ENCODE results near the gene FIBCD1.

Gene FIBCD1

GRCh38 chr9:130895481-130896232 is 43.4 kb downstream of the FIBCD1 start:
- no peak for DNase-seq (ENCODE audit: low read depth, low spot score)

GRCh38 chr9:130895038-130895437 is 44.0 kb downstream of the FIBCD1 start:
- DNase-seq (ENCODE audit: low read depth, low spot score): no peak

GRCh38 chr9:130894546-130894945 is 44.5 kb downstream of the FIBCD1 start:
- DNase-seq (ENCODE audit: low read depth, low spot score): no peak

GRCh38 chr9:130893341-130894101 is 45.5 kb downstream of the FIBCD1 start:
- DNase-seq (ENCODE audit: low read depth, low spot score): no peak

- DNase-seq (ENCODE audit: low read depth, low spot score): no peak
These were observed 46.4 kb downstream of the FIBCD1 start for GRCh38 chr9:130892477-130893304.

- DNase-seq (ENCODE audit: low read depth, low spot score): no peak
These were observed 47.2 kb downstream of the FIBCD1 start for GRCh38 chr9:130891688-130892476.

GRCh38 chr9:130890870-130891687 is 48.0 kb downstream of the FIBCD1 start:
- no peak for DNase-seq (ENCODE audit: low read depth, low spot score)

- DNase-seq (ENCODE audit: low read depth, low spot score): no peak
These were observed 48.9 kb downstream of the FIBCD1 start for GRCh38 chr9:130890124-130890523.

GRCh38 chr9:130888146-130888885 is 50.7 kb downstream of the FIBCD1 start:
- no peak for DNase-seq (ENCODE audit: low read depth, low spot score)

- DNase-seq (ENCODE audit: low read depth, low spot score): no peak
These were observed 51.4 kb downstream of the FIBCD1 start for GRCh38 chr9:130887494-130888144.

GRCh38 chr9:130886981-130887380 is 52.1 kb downstream of the FIBCD1 start:
- DNase-seq (ENCODE audit: low read depth, low spot score): no peak

GRCh38 chr9:130885484-130886375 is 53.3 kb downstream of the FIBCD1 start:
- no peak for DNase-seq (ENCODE audit: low read depth, low spot score)

GRCh38 chr9:130884542-130885483 is 54.2 kb downstream of the FIBCD1 start:
- DNase-seq (ENCODE audit: low read depth, low spot score): no peak

GRCh38 chr9:130884111-130884531 is 54.9 kb downstream of the FIBCD1 start:
- DNase-seq (ENCODE audit: low read depth, low spot score): no peak

GRCh38 chr9:130883479-130883878 is 55.6 kb downstream of the FIBCD1 start:
- no peak for DNase-seq (ENCODE audit: low read depth, low spot score)

GRCh38 chr9:130882696-130883225 is 56.3 kb downstream of the FIBCD1 start:
- DNase-seq (ENCODE audit: low read depth, low spot score): no peak

GRCh38 chr9:130881516-130881915 is 57.5 kb downstream of the FIBCD1 start:
- DNase-seq (ENCODE audit: low read depth, low spot score): no peak
